Neural progenitor cell (in vitro differentiated cells): ENCODE measurements around the gene TBPL1. TPM values are rescaled to one million over a fixed set of nuclear protein-coding genes. Genes with fewer than 3 reads are reported as not detected.

Source experiments
- DNase-seq: peaks from one replicate; pipeline ENCODE4 v3.0.0-alpha.2; 2016; ENCODE audit warnings: low spot score
- H2AFZ ChIP-seq: fragments of 200-600 bp; sonication (generic); replicated peaks from 2 replicates; pipeline ENCODE4 v1.6.1; 2016; ENCODE audit warnings: antibody characterized with exemption
- H3F3A ChIP-seq: fragments of 200-600 bp; sonication (generic); 2 replicates; pipeline ENCODE4 v1.6.1; 2016; ENCODE audit warnings: antibody characterized with exemption, low read depth
- H3K27ac ChIP-seq: fragments of 200-600 bp; sonication (generic); 2 replicates; pipeline ENCODE4 v1.5.1; 2016; ENCODE audit warnings: mild to moderate bottlenecking
- H3K27me3 ChIP-seq: fragments of 200-600 bp; sonication (generic); 2 replicates; pipeline ENCODE4 v1.6.1; 2016; ENCODE audit warnings: mild to moderate bottlenecking, moderate library complexity
- H3K36me3 ChIP-seq: fragments of 200-600 bp; sonication (generic); 2 replicates; pipeline ENCODE4 v1.5.1; 2016
- H3K4me1 ChIP-seq: fragments of 200-600 bp; sonication (generic); 2 replicates; pipeline ENCODE4 v1.6.1; 2016; ENCODE audit warnings: mixed run types
- H3K4me2 ChIP-seq: fragments of 200-600 bp; sonication (generic); 2 replicates; pipeline ENCODE4 v1.6.1; 2016
- H3K4me3 ChIP-seq: fragments of 200-600 bp; sonication (generic); 2 replicates; pipeline ENCODE4 v1.5.1; 2016
- H3K79me2 ChIP-seq: fragments of 200-600 bp; sonication (generic); 2 replicates; pipeline ENCODE4 v1.6.1; 2016; ENCODE audit warnings: low read depth
- H3K9ac ChIP-seq: fragments of 200-600 bp; sonication (generic); 2 replicates; pipeline ENCODE4 v1.6.1; 2016
- H3K9me3 ChIP-seq: fragments of 200-600 bp; sonication (generic); 2 replicates; pipeline ENCODE4 v1.5.1; 2016; ENCODE audit warnings: low read depth
- H4K20me1 ChIP-seq: fragments of 200-600 bp; sonication (generic); 2 replicates; pipeline ENCODE4 v1.6.1; 2016; ENCODE audit warnings: low read depth
- H3K27ac Mint-ChIP-seq: 3 replicates; pipeline ENCODE4 v1.8.0; 2021; ENCODE audit warnings: mixed read lengths
- H3K27me3 Mint-ChIP-seq: 2 replicates; pipeline ENCODE4 v1.8.0; 2022; ENCODE audit warnings: low read depth, mild to moderate bottlenecking, inconsistent platforms, moderate library complexity, mixed read lengths; ENCODE audit not compliant: insufficient read depth
- H3K36me3 Mint-ChIP-seq: 3 replicates; pipeline ENCODE4 v1.8.0; 2021; ENCODE audit warnings: mixed read lengths
- H3K4me1 Mint-ChIP-seq: 3 replicates; pipeline ENCODE4 v1.8.0; 2021; ENCODE audit warnings: mixed read lengths
- H3K4me3 Mint-ChIP-seq: 3 replicates; pipeline ENCODE4 v1.8.0; 2021; ENCODE audit warnings: mild to moderate bottlenecking, moderate library complexity, mixed read lengths
- H3K9me3 Mint-ChIP-seq: 3 replicates; pipeline ENCODE4 v1.8.0; 2020; ENCODE audit warnings: mixed read lengths
- CTCF ChIP-seq: fragments of 200-600 bp; sonication (generic); IDR thresholded peaks from 2 replicates; pipeline ENCODE4 v1.5.1; 2017; ENCODE audit warnings: antibody characterized with exemption, mild to moderate bottlenecking
- EZH2 ChIP-seq: fragments of 200-600 bp; sonication (generic); IDR thresholded peaks from 2 replicates; pipeline ENCODE4 v1.6.1; 2017; ENCODE audit warnings: antibody characterized with exemption, mild to moderate bottlenecking, moderate library complexity
- EZH2phosphoT487 ChIP-seq: fragments of 200-600 bp; sonication (generic); IDR thresholded peaks from 2 replicates; pipeline ENCODE4 v1.6.1; 2017; ENCODE audit warnings: antibody characterized with exemption
- total RNA-seq: library from RNA; depleted of rRNA; stranded (reverse); fragments of >200 nt; gene quantifications from 2 replicates; pipeline ENCODE4 v1.2.3, GENCODE V29; 2015; ENCODE audit warnings: low replicate concordance

TBPL1 gene
- total RNA-seq, 1 donor from 2014 or later: 125 TPM

- Histone ChIP-seq H3K27ac (no peak overlapping the region), H3K36me3 (no peaks in the 10 kb centered on the region), H2AFZ (no peak overlapping the region), H3K9ac (no peak overlapping the region), H3F3A (peaks cover 12% of the 10 kb centered on the region), H3K79me2 (peaks cover 67% of the 10 kb centered on the region), H4K20me1 (peaks cover 48% of the 10 kb centered on the region), H3K4me2 (peak overlapping the region; percentile 98), H3K4me1 (peaks cover 33% of the 10 kb centered on the region), H3K9me3 (no peaks in the 10 kb centered on the region), H3K4me3 (peak overlapping the region; percentile 92), H3K27me3 (peaks cover 24% of the 10 kb centered on the region)
- Mint-ChIP-seq H3K9me3 (peaks cover 2% of the 10 kb centered on the region), H3K4me3 (peak overlapping the region; percentile 94), H3K27ac (no peak overlapping the region), H3K36me3 (peaks cover 4% of the 10 kb centered on the region), H3K4me1 (peaks cover 38% of the 10 kb centered on the region), H3K27me3 (peaks cover 4% of the 10 kb centered on the region)
- no peak for DNase-seq
- TF ChIP-seq CTCF (no peak), EZH2phosphoT487 (no peak), EZH2 (no peak)
These were observed 1.9 kb downstream of the TBPL1 start for GRCh38 chr6:133954657-133955576.

- peaks cover 9% of the 10 kb centered on the region for H3K36me3 Mint-ChIP-seq
- peaks cover 38% of the 10 kb centered on the region for H3K4me1 Mint-ChIP-seq
- H3K4me3 ChIP-seq: no peak overlapping the region
- no peak overlapping the region for H3K27ac Mint-ChIP-seq
- peak overlapping the region; percentile 98 for H3K4me2 ChIP-seq
- peaks cover 12% of the 10 kb centered on the region for H3F3A ChIP-seq
- H3K9ac ChIP-seq: no peak overlapping the region
- H4K20me1 ChIP-seq: peaks cover 48% of the 10 kb centered on the region
- no peaks in the 10 kb centered on the region for H3K9me3 ChIP-seq
- H3K27ac ChIP-seq: no peak overlapping the region
- H3K4me1 ChIP-seq: peaks cover 36% of the 10 kb centered on the region
- H3K27me3 Mint-ChIP-seq: peaks cover 4% of the 10 kb centered on the region
- peaks cover 76% of the 10 kb centered on the region for H3K79me2 ChIP-seq
- peak overlapping the region; percentile 94 for H3K4me3 Mint-ChIP-seq
- no peak overlapping the region for H2AFZ ChIP-seq
- no peaks in the 10 kb centered on the region for H3K36me3 ChIP-seq
- no peak for DNase-seq
- TF ChIP-seq EZH2phosphoT487 (no peak), EZH2 (no peak), CTCF (no peak)
- peaks cover 5% of the 10 kb centered on the region for H3K9me3 Mint-ChIP-seq
- peaks cover 15% of the 10 kb centered on the region for H3K27me3 ChIP-seq
These were observed 2.8 kb downstream of the TBPL1 start for GRCh38 chr6:133955582-133956415.

GRCh38 chr6:133956416-133957049 is 3.5 kb downstream of the TBPL1 start:
- Histone ChIP-seq H3K4me2 (no peak overlapping the region), H4K20me1 (peaks cover 48% of the 10 kb centered on the region), H3K9me3 (no peaks in the 10 kb centered on the region), H3K79me2 (peaks cover 84% of the 10 kb centered on the region), H3K36me3 (no peaks in the 10 kb centered on the region), H3K27ac (no peak overlapping the region), H3K27me3 (peaks cover 8% of the 10 kb centered on the region), H3K4me3 (no peak overlapping the region), H3K4me1 (peaks cover 36% of the 10 kb centered on the region), H3K9ac (no peak overlapping the region), H3F3A (peaks cover 7% of the 10 kb centered on the region), H2AFZ (no peak overlapping the region)
- Mint-ChIP-seq H3K4me1 (peaks cover 34% of the 10 kb centered on the region), H3K36me3 (peaks cover 12% of the 10 kb centered on the region), H3K4me3 (no peak overlapping the region), H3K27me3 (peaks cover 4% of the 10 kb centered on the region), H3K27ac (no peak overlapping the region), H3K9me3 (peaks cover 5% of the 10 kb centered on the region)
- DNase-seq: no peak
- TF ChIP-seq CTCF (no peak), EZH2phosphoT487 (no peak), EZH2 (no peak)
